GM19452 (cell line): Measurements from ENCODE around the gene PRUNE2.

Experiments used
- ATAC-seq: cut with Tn5 transposase; IDR thresholded peaks from one replicate; pipeline ENCODE4 v1.9.1; 2021; ENCODE audit not compliant: unreplicated experiment

The PRUNE2 gene

DNA sequence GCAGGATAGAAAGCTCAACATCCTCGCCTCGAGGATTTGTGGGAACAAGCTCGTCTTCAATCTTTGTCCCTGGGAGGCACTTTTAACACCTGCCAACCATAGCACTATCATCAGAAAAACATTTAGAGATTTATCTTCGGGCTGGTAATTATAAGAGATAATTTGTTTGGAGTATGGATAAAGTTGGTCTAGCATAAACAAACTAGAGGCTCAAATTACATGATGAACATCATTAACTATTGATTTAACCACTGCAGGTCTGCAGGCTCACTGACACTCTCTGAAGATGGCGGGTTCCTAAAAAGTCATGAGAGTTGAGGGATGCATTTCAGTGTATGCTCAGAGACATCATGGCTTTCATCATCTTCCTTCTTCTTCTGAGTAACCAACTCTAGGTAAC is 167.5 kb downstream of the PRUNE2 start:
- no peak for ATAC-seq

DNA sequence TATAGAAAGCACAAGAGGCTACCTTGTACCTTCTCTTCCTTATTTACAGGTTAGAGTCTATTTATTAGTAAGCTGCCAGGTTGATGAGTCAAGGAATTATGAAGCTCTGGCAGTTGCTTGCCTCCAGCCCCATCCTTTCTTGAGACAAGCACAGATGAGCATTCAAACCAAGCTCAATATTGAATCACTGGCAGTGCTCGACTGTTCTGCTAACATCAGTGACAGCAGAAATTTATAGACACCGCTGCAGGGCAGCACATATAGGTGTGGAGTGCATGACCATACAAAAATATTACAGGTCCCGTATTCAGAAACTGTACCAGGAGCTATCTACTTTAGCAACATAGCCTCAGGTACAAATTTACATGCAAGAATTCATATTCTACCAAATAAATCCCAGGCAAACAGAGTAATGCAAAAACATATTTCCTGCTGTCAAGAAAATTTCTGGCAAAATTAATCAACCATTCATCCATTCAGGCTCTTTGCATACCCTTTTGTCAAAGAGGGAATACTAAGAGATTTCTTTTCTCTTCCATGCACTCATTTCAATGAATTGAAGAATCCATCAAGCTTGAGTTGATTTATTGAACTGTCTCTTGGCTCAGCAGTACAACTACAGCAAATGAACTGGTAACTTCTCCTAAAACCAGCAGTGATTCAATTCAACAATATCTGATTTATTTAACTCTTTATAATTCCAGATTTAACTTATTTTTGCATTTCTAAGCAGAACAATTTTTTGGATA is 168.6 kb downstream of the PRUNE2 start:
- ATAC-seq: no peak

DNA sequence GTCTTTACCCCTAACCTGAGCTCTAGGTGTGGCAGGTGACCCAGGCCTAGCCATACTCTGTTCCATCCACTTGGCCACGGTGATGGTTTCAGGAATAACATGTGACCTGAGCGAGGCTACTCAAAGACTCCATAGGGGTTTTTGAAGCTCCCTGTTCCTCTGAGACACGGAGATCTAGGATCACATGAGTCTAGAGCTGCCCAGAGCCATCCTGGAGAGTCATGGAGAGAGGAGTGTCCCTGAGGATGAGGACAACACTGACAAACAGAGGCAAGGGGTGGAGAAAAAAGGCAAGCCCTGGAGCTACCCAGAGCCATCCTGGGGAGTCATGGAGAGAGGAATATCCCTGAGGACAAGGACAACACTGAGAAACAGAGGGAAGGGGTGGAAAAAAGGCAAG is 171.2 kb downstream of the PRUNE2 start:
- ATAC-seq: no peak

DNA sequence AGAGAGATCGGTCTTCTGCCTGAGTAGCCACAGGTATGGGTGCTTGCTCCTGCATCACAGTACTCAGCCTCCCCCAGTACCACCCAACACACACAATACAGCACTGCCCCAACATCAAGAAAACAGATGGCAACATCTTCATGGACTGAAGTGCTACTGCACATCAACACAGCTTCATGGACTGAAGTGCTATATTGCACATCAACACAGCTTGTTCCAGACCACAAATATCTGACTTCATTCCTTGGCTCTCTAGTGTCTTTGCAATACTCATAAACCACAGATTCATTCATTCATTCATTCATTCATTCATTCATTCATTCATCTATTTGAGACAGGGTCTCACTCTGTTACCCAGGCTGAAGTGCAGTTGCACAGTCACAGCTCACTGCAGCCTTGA is 172.8 kb downstream of the PRUNE2 start:
- no peak for ATAC-seq

DNA sequence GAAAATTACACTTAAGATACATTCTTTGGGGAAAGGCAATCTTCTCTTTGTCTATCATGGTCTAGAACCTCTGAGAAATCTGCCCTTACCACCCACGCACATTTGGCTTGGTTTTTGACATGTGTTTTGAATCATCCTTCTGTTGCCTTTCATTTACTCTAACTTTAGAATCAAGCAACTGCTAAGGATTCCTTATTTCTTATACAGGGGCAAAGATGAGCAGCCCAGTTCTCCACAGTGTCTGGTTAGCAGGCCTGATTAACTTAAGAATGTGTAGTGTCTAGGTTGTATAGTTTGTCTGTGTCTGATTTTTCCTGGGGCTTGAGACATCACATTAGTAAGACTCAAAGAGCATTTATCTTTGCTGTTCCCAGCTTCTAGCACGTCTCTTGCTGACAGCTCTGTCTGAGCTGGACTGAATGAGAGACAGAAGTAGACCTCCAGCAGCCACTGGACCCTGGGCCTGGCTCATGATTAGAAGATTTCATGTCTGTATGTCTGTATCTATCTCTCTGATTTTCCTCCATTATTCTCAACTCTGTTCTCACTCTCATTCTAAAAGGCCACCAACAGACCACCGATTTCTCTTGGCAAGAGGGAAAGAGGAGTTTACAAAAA is 173.5 kb downstream of the PRUNE2 start:
- ATAC-seq: no peak

DNA sequence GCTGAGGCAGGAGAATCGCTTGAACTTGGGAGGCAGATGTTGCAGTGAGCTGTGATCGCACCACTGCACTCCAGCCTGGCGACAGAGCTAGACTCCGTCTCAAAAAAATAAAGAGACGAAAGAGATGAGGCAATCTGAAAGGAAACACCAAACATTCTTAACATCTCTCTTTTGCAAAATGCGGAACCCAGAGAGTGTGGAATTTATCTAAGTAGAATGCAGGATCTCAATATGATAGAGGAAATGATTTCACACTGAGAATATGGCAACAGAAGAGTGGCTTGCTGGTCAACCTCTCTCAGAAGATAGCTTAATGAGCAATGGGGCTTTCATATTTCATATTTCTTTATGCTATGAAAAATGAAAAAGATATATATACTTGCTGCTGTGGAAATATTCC is 175.1 kb downstream of the PRUNE2 start:
- no peak for ATAC-seq

DNA sequence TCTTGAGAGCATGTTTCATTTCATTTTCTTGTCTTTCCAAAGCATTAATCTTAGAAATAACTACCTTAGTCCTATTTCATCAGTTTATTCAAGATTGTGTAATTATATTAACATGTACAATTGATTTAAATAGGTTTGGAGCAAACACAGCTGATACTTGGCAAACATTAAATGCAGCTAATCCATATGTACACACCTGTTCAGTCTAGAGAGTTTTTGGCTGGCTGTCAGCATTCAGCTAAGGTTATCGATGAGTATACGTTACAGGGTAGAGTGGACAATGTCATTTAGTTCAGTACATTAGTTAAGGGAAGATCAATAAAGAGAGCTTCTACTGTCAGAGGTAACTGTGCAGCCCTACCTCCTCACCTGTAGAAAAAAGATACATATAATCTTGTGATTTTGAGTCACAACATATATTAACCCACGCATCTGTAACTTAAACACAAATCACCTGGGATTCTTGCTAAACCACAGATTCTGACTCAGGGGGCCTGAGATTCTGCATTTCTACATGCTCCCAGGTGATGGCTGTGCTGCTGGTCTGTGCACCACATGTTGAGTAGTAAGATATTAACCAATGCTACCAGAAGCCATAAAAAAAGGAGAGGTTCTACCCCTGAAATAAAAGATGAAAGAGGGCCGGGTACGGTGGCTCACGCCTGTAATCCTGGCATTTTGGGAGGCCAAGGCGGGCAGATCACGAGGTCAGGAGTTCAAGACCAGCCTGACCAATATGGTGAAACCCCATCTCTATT is 175.8 kb downstream of the PRUNE2 start:
- ATAC-seq: no peak

DNA sequence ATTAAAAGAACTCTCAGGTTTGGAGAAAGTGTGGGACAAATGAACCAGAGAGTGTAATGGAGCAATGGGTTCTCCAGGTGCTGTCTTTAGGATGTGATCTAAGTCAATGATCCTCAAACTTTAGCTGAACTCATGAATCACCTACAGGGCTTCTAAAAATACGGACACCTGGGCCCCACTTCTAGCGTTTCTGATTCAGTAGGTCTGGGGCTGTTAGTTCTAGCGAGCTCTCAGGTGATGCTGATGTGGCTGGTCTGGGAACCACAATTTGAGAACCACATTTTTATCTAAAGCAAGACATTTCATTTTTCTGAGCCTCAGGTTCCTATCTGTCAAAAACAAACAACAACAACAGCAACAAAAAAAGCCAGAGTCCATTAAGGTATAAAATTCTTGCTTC is 176.8 kb downstream of the PRUNE2 start:
- no peak for ATAC-seq

DNA sequence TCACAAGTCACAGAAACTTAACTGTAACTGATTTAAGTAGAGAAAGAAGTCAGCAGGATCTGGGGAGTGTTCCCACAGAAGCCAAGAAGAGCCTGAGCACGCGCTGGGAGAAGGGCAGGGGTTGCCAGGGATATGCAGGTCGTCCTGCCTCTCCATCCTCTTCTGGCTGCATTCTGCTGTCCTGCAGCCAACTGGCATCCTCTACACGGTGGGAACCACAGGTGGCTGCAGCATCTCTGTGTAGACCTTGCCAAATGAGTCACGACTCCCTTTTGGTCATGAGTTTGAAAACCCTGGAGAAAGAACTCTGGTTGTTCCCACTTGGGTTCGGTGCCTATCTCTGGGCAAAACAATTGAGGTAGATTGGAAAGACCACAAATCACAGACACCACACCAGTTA is 180.0 kb downstream of the PRUNE2 start:
- ATAC-seq: no peak

DNA sequence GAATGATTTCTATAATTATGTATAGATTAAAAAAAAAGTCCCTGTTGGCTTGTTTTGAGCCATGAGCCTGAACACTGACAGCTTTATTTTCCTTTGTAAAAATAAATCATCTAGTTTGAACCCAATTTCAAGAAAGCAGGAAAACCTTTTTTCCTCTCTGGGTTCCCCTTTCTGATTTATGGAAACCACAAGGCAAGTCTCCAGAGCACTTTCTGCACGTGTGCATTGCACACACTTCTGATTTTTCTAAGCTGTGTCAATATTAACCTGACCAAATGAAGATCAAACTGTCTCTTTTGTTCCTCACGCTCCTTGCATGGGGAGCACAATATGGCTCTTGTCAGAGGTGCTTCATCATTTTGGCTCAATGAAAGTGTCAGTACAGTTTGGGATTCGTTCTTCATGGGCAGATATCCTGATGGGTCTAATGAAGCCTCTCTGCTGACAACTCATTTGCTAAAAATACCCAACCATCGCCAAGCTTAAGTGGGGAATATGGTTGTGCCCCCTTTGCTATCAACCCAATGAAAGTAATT is 180.8 kb downstream of the PRUNE2 start:
- no peak for ATAC-seq

DNA sequence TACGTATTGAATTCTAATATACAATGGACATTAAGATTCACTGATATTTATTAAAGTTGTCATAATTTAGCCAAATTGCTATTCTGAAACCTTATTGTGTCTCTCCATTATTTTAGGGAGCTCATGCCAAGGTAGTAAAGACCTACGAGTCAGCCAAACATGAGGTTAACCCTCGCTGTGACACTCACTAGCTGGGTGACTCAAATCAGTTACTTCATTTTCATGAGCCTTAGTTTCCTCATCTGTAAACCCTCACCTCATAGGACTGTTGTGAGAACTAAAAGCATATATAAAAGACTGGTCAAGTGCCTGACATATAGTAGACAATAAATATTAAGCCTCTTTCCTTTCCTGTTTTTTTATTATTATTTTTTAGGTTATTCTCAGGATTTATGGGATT is 185.7 kb downstream of the PRUNE2 start:
- no peak for ATAC-seq

DNA sequence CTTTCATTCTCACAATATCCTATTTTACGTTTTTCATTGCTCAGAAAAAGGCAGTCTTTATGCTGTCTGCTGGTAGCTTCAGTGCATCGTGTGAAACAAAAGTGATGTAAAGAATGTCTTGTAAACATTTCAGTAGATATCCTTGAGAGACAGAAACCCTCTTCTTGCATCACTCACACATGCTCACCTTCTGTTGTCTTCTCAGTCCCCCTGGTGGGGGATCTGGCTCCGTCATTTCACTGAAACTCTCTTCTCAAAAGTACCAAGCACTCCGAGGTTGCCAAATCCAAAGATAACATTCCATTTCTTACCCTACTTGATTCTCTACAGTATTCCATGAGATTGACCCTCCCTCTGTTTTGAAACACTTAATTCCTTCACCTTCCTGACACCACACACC is 187.7 kb downstream of the PRUNE2 start:
- ATAC-seq: no peak

DNA sequence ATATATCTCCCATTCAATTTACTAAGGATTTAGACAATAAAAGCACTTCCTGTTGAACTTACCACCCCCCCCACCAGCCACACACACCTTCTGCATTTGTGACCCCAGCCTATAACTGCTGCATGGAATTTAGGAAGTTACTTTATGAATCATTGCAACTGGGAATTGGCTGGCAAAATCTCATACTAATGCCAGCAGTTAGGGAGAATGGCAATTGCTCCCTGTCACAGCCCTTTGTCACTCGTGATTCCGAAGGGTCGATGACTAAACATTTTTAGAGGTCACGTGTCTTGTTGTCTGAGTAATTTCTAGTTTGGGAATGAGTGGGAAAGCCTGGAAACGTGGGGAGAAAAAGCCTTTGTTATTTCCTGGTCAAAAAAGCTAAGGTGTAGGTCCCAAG is 188.3 kb downstream of the PRUNE2 start:
- no peak for ATAC-seq

DNA sequence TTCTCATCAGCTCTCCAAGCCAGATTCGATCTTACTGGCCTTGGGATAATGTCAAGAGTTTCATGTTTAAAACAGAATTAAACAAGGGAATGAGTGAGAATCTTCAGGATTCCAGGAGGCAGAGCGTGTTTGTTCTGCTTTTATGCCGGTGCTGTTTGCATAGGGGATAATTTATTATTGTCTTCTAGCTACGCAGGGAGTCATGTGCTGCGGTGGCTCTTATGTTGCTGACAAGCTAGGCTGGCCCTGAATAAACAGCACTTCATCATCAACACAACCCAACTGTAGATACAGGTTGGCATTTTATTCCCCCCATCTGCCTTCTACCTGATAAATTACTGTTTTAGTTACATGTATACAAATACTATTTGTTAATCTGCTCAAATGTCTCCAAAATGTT is 188.7 kb downstream of the PRUNE2 start:
- ATAC-seq: no peak

DNA sequence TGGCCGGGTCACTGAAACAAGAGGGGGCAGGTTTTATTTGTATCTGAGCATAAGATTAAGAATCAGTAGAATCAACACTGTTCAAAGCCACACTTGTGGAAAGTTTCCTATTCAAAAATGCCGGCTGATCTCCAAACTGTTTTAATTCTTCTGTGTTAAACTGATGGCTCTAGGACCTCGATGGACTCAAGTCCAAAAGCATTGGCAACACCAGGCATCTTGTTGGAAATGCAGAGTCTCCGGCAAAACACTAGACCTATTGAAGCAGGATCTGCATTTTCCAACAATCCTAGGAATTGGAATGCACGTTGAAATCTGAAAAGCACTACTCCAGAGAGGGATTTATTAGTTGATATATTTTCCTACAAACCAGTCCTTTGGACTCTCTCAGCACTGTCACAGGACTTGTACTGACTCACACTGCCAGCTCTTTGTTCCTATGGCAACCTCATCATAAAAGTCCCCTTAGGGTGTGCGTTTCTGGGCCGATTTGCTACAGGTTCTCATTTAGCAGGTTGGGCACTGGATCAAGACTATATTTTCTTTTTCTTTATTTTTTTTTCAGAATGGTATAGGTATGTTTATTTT is 189.7 kb downstream of the PRUNE2 start:
- no peak for ATAC-seq

DNA sequence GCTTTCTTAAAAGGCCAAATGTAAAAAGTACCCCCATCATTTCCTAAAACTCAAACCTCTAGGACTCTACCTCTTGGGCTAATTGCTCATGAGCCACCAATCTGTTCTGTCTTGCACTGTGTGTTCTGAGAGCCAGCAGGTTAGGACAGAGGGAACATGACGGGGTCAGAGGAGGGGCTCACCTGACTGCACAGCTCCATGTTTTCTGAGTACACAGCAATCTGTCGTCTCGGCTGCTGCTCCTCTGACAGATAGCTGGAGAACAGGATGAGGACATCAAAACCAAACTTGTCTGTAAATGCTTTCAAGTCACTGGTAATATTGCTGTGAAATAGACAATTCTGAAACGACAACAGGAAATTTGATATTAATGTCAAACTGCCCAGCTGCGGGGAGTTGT is 192.5 kb downstream of the PRUNE2 start:
- no peak for ATAC-seq

DNA sequence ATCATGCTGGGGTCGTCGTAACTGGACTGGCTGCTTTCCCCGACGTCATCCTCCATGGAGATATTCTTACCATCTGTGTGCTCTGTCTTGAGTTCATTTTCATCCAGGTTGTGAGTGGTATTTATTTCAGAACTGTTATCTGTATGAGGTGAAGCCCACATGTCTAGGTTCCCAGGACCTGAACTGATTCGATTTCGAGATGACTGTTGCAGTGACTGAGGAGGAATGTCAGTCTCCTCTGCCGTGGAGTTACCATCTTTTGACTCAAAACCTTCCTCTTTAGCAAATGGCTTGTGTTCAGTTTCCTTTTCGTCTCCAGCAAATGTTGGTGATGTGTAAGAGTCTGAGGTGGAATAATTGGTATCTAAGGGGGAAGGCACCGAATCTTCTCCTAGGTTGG is 196.9 kb downstream of the PRUNE2 start:
- no peak for ATAC-seq

DNA sequence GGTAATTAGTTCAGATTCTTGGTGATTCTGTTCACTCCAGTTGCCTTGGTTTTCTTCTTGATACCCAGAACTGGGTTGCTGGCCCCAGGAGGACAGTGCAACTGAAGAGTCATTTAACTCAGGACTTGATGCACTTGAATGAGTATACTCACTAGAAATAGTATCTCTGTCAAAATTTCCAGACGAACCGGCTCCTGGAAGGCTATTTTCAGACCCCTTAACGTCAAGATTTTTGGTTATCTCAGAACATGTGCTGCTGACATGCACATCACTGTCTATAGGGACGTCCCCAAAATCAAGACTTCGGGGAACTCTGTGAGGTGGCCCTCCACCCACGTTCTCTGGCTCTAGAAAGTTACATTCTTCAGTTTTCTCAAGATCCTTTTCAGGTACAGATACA is 198.4 kb downstream of the PRUNE2 start:
- no peak for ATAC-seq

DNA sequence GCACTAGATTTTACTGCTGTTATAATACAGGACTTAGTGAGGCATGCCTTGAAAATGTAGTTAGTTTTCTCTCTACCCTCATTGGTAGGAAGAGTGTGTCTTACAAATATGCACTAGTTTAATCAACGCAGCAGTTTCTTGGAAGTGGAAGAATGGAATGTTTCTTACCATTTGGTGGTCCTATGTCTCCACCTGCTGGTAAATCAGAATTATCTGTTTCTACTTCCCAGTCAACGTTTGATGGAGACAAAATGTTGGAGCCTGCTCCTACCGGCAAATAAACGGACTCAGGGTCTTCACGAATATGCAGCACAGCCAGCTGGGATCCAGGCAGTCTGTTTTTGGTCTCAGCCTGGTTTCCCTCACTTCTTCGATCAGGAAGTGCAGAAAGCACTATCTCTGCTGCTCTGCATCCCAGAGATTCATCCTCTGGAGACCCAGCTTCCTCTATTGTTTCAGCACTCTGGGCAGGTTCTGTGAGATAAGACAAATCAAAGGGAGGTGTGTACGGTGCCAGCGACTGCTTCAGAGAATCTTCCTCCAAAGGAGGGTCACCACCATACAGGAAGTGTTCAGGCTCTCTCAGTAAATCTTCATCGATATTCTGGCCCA is 201.2 kb downstream of the PRUNE2 start:
- ATAC-seq: no peak

DNA sequence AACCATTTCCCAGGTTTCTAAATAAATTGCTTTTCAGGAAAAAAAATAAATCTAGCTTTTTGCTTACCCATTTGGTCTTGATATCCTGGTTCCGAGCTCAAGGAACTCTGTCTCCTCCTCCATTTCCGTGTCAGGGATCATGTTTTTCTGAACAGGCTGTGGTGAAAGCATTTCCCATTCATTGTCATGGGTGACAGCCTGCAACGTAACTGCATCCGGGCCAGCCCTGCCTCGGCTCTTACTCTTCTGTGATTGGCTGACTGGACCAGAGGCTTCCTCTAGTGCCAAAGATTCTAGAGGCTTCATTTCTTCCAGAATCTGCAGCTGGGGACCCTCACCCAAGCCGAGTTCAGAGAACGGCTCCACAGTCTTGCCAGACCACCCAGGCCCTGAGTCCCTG is 202.6 kb downstream of the PRUNE2 start:
- no peak for ATAC-seq

DNA sequence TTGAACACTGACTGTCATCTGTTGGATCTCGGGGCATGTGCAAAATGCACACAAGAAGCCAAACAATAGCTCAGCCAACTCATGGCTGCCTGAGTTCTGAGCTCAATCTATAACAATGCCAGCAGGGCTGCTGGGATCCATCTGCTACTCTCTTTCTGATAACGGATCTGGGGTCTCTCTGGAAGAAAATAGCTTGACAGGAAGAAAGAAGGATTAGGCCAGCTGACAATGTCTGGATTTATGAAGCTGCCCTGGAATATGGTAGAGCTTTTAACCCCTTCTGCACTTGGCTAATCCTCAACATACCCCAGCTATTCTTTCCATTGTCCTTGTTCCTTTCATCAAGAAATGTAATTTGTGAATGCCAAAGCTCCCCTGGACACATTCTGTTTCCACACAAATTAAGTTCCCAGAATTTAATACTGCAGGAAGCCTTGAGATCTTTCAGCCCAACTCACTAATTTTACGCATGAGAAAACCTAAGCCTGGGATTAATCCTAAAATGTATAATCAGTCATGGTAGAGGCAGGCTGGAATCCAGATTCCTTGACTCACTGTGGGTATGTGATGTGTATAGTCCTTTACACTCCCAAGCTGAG is 204.4 kb downstream of the PRUNE2 start:
- no peak for ATAC-seq
